LNCAP (cell line): ENCODE measurements around the gene TRAIP.

Source experiments
- TF ChIP-seq, protein P1 (sequence below): fragments of 450-650 bp; IDR thresholded peaks from 2 replicates; pipeline ENCODE4 v1.5.1; 2017; ENCODE audit warnings: mild to moderate bottlenecking

Gene TRAIP

DNA sequence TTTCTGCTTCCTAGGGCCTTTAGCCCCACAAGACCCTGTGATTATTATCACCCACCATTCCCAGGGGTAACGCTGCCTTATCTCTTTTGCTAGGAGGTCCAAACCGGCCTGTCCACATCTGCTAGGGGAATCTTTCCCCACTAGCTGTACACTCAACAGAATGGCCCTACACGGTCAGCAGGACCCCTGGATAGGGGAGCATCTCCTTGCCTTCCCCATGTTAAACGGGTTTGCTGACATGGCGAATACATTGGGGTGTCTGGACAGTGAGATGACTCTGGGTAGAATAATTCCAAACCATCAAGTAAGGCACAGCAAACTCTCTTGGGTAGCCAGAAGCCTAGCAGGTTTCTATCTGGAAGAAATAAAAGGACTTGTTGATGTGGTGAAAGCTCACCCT lies 702 bp downstream of the TRAIP start:
- TF ChIP-seq, protein P1, sequence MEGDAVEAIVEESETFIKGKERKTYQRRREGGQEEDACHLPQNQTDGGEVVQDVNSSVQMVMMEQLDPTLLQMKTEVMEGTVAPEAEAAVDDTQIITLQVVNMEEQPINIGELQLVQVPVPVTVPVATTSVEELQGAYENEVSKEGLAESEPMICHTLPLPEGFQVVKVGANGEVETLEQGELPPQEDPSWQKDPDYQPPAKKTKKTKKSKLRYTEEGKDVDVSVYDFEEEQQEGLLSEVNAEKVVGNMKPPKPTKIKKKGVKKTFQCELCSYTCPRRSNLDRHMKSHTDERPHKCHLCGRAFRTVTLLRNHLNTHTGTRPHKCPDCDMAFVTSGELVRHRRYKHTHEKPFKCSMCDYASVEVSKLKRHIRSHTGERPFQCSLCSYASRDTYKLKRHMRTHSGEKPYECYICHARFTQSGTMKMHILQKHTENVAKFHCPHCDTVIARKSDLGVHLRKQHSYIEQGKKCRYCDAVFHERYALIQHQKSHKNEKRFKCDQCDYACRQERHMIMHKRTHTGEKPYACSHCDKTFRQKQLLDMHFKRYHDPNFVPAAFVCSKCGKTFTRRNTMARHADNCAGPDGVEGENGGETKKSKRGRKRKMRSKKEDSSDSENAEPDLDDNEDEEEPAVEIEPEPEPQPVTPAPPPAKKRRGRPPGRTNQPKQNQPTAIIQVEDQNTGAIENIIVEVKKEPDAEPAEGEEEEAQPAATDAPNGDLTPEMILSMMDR = no peak

DNA sequence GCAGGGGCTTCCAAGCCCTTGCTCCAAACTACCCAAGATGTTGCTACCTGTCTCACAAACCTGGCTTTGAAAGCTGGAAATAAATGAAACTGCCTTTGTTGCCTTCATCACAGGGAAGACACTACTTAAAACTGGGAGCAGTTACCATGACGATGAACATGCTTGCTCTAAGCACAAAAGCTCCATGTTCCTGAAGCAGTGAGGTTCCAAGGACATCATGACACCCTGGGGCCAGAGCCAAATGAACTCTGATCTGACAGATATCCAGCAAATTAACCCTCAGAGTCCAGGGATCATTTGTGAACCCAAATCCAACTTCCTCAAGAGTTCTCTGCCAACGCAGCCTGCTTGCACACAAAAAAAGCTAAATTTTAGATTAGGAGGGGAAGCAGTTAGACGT lies 10.7 kb downstream of the TRAIP start:
- TF ChIP-seq, protein P1 = no peak

DNA sequence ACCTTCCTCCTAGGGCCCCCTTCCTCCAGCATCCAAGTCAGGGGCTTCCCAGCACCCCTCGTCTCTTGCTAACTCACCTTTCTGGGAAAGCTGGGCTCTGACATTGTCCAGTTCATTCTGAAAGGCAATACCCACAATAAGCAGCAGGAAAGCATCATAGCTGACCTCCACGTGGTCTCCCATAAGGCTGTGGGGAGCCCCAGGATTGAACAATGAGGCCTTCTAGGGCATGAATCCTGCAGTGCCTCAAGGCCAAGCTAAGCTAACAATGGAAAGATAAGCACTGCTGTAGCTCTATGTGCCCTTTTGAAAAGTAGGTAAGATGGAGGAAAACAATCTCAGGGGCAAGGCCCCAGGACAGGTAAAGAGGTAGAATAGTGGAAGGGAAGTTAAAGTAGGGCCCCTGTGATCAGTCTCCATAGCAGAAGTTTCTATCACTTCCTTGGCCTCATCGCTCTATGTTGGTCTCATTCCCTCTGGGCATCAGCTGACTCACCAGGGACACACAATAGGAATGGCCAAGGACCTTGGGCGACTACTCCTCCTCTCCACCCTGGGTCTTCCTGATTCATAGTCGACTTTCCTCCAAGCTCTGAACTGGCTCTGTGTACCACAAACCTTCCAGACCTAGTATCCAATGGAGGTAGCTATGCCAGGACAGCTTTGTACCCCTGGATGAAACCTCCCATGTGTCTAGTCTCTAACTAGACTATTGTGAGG lies 11.7 kb downstream of the TRAIP start:
- TF ChIP-seq, protein P1 = no peak

DNA sequence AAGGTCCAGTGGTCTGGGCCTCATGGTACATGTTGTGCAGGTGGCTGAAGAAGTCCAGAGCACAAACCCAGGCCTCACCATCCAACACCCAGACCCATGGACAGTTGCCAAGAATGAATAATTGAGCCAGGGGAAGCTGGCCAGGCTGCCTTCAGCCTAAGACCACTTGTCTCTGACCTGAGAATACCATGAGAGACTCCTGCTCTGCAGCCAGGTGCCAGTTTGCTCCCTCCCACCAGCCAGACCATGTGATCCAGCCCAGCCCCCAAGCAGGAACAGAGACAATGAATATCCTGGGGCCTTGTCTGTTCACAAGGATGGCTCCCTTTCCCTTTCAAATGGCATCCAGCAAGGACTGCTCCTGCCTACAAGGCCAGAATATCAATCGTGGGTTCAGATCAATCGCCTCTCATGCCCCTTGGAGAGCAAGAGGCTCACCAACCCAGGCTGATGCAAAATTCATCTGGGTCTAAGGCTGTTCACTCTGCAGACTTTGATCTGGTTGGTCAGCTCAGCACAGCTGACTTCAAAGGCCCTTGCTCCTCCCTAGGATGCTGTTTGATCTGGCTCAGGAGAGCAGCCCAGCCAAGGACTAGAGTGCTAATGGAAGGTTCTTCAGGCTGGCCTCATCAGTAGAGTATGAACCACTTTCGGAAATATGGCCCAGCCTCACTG lies 13.4 kb downstream of the TRAIP start:
- TF ChIP-seq, protein P1 = no peak

DNA sequence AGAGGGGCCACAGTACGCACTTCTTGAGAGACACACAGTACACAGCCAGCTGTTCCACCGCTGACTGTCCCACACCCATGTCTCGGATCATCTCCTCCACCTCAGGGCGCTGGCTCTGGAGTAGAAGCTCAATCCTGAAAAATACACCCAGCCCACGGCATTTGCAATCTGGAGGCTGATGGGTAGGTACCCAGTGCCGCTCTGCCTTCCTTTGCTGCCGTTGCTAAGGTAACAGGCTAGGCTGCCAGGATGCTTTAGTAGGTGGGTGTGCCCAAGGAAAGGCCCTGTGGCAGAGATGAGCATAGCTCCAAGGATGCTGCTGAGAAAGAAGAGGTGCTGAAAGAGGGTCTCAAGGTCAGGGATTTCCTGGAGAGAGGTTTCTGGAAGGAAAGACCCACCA lies 14.6 kb downstream of the TRAIP start:
- TF ChIP-seq, protein P1 = no peak

DNA sequence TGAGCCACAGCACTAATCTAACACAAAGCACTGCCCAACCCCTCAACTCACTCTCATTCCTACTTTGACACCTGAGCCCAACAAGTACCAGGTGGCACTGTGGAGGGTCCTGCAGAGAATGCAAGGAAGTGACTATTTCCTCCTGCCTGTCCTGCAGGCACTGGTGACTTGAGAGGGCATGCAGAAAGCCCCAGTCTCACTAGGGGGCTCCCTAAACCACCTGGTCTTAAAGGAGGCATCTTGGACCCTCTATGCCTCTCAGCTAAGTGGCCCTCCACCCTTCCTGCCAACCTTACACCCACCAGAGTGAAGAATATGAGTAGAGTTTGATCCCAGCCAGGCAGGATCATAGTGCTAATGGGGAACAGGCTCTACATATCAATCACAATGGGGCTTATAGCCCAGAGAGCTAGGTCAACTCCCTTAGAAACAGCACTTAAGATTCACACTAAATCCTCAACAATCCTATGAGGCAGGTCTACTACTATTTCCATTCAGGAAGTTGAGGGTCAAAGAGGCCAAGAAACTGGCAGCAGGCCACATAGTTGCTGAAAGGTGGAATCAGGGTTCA lies 15.2 kb downstream of the TRAIP start:
- TF ChIP-seq, protein P1 = 0 out of 2 replicates have a peak, but pooled peaks have one; percentile 17

DNA sequence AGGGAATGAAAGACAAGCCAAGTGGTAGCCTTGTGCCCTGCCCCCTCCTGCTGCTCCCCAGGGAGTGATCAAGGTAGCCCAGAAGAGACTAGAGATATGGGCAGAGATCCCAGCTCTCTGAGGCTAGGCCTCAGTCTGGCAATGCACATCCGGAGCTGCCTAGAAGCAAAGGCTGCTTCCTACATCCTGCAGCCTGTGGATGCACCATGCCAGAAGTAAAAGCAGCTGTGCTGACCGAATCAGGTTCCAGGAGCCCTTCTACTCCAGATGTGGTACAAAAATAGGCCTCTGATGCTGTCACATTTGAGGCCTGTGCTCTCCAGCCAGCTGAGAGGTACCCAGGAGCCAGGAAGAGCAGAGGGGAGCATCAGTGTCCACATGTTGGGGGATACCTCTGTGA lies 16.0 kb downstream of the TRAIP start:
- TF ChIP-seq, protein P1 = no peak
